ENCODE data around the gene OSBPL3.

- no peak for TF ChIP-seq EZH2 (IDR thresholded peaks at IDR 0.05; ENCODE audit: insufficient read depth, poor library complexity, severe bottlenecking)
- TF ChIP-seq EZH2phosphoT487 (IDR thresholded peaks at IDR 0.05; ENCODE audit: insufficient read depth, low read depth) = no peak
These were observed 71.8 kb downstream of the OSBPL3 start for GRCh38 chr7:24908166-24908565.

Data from GM23248 (cell line).